Activated naive CD4-positive, alpha-beta T cell (primary cell): ENCODE results near the gene GALNT9.
"Not testable (repeated sequence)": the region's sequence is repeated elsewhere in the genome, so short reads cannot be mapped to it uniquely, and the experiment has no call there.

Experiments
- DNase-seq, 4 experiments: peaks; one replicate each; lab custom pipeline; 2025; lab: John Stamatoyannopoulos, UW

Gene GALNT9

DNA sequence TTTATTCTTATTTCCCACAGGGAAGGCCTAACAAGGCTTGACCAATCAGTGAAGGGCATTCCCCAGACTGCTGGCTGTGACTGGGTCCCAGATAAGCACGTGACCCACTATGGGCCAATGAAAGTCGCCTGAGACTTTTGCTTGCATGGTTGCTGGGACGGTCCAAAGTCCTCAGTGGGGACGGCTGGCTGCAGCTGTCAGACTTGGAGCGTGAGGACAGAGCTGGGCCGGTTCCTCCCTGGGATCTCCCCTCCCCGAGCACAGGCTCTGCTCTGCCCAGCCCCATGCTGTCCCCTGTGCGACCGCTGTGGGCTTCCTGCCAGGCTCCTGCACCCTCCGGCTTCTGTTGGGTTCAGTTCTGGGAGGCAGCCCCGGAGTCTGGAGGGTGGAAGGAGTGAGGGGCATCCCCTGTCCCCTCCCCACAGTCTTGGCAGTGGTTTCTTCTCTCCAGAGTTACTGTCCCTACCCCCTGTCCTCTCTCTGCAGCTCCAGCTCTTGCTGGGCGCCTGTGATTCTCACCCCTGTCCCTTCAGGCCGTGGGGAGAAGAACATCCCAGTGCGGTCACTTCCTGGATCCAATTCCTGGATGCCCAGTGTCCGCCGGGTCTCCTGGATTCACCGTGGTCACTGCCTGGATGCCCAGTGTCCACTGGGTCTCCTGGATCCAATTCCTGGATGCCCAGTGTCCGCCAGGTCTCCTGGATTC, 50.1 kb downstream of the GALNT9 start:
- DNase-seq = no peak

DNA sequence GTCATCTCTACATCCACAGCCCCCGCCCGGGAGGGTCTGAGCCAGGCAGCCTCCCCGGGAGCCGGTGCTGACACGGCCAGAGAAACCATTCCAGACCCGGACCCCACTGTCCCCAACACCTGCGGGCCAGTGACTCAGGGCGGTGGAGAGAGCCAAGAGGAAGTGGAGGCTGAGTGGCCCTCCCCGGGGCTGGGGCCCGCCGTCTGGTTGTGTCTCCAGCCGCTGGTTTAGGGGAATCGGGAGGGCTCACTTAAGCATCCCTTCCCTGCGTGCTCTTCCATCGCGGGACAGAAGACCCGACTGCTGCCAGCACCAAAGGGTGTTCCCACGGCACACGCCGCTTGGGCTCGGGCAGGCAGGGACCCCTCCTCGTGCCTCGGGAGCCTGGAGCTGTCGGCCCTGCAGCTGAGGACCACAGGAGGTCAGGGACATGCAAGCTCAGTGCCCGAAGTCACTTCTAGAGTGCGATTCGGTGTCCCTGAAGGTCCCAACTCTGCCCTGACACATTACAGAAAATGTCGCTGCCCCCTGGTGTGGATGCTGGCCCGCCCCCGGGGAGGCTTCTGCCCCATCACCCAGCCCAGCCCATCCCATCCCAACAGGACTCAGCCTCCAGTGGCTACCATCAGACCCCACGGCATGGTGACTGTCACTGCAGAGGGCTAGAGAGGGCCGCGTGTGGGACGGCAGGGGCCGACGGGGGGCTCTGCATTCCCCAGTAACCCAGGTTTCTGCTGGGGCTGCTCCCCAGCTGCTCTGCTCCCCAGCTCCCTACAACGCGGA, 50.8 kb downstream of the GALNT9 start:
- no peak for DNase-seq

DNA sequence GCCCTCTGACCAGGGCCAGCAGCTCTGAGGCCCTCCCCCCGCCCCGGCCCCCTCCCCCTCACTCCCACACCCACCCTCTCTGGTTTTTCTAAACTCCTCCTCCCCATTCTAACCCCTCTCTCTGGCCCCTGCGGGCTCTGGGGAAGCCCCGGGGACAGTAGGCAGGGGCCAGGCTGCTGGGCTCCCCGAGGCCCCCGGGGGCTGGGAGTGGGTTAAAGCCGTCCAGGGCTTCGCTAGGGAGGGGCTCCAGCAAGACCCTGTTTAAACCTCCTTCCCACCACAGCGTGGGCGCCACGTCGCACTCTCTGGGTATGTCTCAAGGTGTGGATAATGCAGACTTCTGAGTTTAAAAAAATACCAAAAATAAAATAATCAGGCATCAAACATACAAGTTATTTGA, 51.4 kb downstream of the GALNT9 start:
- DNase-seq = no peak

DNA sequence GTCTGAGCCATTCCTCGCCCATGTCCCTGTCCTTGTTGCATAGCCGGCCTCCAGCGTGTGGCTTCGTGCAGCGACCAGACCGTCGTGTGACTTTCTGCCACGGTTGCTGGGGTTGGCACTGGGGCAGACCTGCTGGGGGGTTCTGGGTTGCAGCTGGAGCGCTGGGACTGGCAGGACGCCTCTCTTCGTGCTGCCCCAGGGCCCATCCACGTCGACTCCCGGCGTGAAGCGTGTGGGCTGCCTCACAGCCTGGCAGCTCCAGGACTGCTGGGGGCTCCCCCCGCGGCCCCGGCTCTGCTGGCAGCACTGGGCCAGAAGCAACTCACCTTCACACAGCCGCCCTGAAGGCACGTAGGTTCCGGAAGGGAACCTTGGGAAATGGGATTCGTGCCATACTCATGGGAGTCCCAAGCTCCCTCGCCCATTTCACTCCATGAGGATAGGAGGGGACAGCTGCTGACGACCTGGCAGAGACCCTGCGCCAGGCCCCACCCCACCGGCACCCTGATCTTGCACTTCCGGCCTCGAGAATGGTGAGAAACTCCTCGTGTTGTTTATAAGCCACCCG, 51.9 kb downstream of the GALNT9 start:
- DNase-seq = no peak

DNA sequence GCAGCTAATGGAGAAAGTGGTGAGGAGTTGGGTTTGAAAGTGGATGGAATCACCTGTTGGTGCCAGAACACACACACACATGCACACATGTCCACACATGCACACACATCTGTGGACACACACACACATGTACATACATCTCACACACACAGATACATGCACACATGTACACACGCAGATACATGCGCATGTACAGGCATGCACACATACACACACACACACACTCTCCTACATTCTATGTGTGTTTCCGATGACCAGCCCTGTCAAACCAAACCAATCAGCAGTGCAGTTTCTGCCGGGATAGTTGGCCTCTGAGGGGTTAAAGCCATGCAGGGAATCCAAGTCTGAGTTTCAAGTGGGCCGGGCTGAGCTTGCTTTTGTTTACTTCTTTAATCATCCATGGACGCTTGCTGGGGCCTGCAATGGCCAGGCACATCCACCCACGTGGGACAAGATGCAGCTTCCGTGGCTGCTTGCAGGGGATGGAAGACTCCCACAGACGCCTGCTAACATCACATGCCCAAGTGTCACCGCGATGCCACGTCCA, 52.5 kb downstream of the GALNT9 start:
- DNase-seq = no peak

DNA sequence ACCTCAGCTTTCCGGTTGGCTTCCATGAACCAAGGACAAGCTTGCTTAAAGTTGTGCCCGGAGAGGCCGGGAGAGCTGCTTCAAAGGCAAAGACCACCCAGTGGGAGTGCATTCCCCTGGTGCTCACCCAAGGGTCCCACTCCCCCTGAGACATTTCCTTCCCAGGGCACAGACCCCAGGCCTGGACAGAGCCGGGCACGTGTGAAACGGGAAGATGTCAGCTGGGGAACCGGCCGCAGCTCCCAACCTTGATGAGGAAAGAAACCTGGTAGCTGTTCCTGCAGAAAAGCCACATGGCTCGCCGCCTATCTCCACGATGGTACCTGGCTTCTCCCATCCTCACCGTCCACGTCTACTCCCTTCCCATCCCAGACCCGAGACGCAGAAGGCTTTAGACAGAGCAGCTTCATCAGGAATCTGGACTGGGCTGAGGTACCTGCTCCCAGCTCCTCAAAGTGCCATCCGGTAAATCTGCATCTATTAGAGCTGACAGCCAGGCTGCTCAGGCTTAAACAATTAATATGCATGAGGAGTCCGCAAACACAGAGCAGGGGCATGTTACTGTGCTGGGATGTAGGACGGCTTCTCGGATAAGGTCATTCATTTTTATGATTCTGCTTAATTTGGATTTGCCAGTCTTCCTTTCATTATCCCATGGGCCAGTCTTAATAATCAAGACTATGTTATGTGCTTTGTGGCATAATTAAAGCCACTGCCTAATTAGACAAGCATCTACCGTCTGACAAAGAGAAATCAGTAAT, 53.1 kb downstream of the GALNT9 start:
- DNase-seq = no peak

DNA sequence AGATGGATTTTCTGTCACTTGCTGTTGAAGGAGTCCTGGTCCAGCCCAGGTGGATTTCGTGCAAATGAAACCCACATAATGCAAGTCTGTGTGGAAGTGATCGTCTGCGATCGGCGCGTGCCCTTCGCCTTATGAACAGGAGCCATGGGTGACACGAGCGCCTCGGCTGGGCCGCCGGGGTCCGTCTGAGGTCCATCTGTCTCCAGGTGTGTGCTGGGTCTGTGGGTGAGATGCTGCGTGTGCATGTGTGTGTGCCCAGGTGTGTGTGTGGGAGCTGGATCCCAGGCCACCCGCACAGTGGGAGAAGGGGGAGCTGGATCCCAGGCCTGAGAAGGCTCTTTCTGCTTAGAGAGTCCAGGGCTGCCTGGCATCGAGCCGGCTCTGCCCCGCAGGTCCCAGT, 53.8 kb downstream of the GALNT9 start:
- DNase-seq = no peak

DNA sequence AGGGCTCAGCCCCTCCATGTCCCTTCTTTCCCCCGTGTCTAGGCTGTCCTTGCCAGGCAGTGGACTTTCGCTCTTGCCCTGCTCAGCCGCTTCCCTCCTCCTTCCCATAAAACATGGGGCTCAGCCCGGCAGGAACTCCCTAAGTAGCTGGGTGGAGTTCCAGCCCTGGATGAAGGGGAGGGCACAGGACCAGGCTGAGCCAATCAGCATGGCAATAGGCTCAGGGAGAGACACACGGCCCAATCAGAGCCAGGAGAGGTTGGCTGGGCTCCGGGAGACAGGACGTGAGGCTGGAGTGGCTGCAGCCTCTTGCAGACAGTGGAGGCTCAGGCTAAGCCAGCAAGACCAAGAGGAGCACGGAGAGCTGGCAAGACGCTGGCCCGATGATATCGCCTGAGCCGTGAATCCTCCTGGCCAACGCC, 54.3 kb downstream of the GALNT9 start:
- DNase-seq = no peak

DNA sequence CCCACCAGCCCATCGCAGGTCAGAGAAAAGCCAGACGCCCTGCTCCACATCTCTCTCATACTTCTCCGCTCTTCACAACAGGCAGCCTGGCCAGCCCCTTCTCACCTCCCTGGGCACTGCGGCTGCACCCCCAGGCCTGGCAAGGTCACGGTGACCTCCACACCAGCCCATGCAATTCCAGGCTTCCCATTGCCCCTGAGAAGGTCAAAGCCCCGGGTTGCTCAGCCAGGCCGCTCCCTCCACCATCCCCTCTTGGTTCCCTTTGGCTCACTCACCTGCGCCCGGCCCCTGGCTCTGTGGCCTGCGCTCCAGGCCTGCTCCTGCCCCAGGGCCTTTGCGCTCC, 55.4 kb downstream of the GALNT9 start:
- DNase-seq = no peak

DNA sequence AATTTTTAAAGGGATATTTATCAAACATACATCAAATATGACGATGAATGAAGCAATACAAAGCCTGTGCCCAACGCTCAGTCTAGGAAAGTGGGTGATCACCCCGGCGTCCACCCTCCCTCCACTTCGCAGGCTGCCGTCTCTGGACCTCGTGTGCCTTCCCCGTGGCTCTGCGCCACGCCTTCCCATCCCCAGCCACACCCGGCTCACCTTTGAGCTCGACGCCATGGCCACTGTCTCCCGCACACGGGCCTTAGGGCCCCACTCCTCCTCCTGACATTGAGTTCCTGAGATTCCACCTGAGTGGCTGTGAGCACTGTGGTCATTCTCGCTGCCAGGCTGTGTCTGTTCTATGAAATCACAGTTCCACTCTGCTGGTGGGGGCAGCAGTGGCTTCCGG, 56.7 kb downstream of the GALNT9 start:
- no peak for DNase-seq

DNA sequence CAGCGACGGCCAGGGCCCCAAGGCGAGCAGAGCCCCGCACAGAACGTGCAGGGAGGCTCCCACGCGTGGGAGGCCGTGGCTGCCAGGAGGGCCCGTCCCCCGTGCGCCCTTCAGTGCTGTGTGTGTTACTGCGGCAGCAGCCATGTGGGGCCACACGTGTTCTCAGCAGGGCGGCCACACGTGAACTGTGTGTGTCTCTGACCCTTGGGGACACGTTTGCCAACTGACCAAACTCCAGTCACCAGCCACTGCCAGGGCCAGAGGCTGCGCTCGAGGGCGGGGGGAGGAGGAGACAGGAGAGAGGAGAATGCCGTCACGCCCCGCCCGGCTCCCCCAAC, 57.7 kb downstream of the GALNT9 start:
- DNase-seq = no peak

DNA sequence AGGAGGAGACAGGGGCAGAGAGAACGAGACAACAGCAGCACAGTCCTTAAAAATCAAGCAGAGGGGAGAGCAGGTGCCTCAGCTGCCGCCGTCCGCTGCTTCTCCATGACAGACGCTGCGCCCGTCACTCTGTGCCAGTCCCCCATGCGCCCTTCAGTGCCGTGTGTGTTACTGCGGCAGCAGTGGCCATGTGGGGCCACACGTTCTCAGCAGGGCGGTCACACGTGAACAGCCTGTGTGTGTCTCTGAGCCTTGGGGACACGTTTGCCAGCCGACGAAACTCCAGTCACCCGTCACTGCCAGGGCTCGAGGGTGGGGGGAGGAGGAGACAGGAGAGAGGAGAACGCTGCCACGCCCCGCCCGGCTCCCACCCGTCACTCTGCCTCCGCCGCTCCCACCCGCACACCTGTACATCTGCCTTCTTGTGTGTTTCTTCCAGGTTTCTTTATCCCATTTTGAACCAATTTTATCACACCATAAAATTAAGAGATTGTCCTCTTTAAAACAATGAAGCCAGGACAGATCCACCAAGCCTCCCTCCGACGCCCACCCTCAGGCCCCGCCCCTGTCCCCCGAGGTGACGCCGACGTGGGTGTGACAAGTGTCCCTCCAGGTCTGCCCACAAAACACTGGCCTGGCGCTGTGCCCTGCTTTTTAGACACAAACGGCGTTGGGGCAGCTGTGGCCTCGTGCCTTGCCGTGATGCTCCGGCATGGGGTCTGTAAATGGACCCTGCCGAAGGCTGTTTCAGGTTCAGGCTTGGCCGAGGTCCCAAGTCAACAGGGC, 58.2 kb downstream of the GALNT9 start:
- no peak for DNase-seq

DNA sequence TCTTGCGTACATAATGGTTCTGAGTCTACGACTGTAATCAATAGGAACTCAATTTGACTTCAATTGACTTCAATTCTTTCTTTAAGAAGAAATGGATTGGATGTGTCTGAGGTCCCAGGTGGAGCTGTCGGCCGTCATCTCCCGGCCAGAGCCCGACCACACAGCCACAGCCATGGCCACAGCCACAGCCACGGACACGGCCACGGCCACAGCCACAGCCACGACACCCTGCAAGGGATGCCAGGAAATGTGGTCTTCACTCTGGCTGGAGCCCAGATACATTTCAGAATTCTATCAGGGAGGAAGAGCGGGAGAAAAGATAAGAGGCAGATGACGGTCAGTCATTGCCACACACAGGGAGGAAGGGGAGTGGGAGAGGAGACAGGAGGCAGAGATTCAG, 58.9 kb downstream of the GALNT9 start:
- DNase-seq = no peak

DNA sequence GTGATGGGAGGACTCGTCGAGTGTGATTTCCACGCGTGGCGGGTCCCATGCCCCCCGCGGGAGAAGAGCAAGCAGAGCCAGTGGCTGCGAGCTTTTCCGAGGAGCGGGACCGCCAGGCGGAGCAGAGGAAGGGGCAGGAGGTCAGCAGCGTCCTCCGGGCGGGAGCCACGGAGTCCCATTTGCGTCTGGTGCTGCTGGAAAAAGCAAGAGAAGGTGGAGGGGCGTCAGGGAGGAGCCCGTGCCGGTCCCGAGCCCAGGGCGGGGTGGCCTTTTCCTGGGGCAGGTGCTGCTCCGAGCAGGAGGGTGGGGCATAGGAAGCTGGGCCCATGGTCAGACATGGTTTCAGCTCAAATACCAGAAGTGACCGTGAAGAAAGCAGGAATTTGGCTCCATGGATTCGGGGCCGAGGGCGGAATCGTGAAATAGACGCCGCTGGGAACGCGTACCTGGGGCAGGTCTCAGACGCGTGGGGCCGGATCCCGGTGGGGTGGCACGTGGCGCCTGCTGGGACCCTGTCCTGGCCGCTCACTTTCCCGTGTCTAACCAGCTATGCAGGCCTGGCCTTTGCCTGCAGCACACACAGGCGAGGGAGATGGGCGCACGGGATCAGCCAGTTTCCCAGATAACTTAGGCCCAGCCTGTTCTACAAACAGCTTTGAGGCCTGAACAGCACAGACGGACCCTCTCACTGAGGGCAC, 60.0 kb downstream of the GALNT9 start:
- DNase-seq = no peak

DNA sequence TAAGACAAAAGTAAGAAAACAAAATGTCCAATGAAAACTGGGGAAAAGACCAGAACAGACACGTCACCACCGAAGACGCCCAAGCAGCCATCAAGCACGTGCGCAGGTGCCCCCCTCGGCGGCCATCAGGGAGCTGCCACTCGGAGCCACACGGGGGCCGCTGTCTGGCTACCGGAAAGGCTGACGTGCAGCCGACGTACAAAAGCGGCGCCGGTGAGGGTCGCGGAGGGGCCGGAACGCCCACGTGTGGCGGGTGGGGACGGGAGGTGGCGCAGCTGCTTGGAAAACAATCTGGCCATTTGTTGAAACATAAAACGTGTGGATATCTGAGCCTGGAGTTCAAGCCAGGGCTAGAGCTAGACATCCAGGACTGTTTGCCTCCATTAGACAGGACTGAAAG, 60.7 kb downstream of the GALNT9 start:
- DNase-seq = no peak

DNA sequence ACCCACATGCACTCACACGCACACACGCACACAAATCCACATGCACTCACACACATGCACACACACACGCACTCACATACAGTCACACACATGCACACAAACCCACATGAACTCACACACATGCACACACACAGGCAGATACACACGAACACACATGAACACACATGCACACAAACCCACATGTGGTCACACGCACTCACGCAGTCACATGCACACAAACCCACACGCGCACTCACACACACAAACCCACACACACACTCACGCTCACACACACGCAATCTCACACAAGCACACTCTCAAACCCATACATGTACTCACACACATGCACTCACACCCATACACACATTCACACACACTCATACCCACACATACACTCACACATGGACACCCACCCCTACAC, 61.5 kb downstream of the GALNT9 start:
- no peak for DNase-seq

DNA sequence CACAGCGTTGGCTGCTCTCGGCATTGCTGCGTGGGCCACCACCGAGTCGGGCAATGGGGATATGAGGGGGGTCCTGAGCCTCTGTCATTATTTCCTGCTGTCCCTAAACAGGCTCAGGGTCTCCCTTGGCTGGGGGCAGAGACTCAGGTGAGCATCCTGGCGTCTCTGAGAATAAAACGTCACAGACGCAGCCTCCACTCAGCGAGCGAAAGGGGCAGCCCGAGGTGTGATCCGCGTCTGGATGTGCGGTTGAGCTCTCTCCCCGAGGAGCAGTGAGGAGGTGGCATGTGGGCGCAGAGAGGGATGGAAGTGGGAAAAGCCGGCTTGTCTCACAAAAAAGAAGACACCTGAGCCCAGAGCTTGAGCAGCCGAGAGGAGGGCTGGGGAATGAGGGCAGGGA, 62.6 kb downstream of the GALNT9 start:
- no peak for DNase-seq

DNA sequence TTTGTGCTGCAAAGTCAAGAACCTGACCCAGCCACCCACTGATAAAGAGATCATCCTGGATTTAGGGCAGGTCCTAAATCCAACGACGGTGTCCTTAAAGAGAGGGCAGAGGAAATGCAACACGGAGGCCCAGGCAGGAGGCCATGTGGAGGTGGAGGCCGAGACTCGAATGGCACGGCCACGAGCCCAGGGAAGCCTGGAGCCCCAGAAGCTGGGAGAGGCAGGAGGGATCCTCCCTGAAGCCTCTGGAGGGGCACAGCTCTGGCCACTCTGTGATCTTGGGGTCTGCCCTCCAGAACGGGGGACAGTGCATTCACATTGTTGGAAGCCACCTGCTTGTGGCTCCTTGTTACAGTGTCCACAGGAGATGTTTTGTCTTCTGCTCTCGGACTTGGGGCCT, 63.0 kb downstream of the GALNT9 start:
- no peak for DNase-seq

DNA sequence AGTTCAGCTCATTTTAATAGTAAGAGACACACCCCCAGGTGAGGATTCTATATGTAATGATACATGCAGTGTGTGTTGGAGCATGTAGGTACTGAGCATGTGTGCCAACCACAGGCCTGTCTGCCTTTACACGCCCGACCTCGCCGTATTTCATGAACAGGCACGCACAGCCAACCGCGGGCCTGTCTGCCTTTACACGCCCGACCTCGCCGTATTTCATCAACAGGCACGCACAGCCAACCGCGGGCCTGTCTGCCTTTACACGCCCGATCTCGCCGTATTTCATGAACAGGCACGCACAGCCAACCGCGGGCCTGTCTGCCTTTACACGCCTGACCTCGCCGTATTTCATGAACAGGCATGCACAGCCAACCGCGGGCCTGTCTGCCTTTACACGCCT, 63.6 kb downstream of the GALNT9 start:
- DNase-seq = not testable (repeated sequence)

DNA sequence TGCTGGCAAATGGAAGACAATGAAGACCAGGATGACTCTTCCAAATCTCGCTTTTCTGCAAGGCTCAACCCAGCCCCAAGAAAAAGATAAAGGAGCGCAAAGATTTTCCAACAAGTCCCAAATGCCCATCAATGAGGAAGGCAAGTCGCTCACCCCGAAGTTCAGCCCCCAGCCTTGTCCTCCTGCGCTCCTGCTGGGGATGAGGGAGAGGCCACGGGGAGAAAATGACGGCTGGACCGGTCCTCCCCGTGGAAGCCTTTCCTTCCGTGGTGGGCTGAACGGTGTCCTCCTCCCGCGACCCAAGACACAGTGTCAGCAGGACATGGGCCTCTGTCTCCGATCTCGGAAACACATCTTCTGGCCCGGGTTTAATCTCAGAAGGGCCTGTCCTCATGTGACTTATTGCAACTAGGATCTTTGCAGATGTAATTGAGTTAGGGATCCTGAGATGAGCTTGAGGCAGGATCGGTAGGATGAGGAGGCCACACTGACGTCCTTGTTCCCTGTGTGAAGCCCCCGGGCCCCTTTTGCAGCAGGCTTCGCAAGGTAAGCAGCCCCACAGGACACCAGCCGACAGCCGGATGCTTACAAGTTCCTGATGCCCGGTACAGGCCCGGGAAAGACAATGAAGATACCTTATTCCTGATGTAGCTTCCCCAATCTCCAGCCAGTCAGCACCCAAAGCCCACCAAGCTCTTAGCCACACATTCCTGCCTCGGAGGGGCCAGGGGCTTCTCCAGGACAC, 64.2 kb downstream of the GALNT9 start:
- no peak for DNase-seq
